GM21619 (cell line): ENCODE data around the gene BMP7.

Source experiments
- ATAC-seq: cut with Tn5 transposase; IDR thresholded peaks from one replicate; pipeline ENCODE4 v1.9.1; 2021; ENCODE audit not compliant: unreplicated experiment

The BMP7 gene

GRCh38 chr20:57266291-57267157 lies at the start of gene BMP7:
Gene BMP7 (minus strand): TSS chr20:57266641. CDS start chr20:57266122, 519 bp downstream.
- ATAC-seq = no peak

DNA sequence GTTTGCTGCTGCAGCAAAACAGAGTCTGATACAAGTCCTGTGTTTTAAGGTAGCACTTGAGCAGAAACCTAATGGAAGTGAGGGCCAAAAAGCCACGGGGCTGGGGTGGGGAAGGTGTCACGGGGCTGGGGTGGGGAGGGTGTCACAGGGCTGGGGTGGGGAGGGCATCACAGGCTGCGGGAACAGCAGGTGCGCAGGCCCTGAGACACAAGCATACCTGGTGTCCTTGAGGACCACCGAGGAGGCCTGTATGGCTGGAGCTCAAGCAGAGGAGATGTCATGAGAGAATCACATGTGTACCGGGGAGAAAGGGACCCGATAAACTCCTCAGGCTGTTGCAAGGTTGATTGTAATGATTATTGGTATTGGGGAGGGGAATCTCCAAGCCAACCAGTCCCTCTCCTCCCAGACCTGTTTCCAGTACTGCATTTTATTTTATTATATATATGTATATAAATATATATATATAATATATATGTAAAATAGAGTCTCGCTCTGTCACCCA lies 49.6 kb upstream of the BMP7 start:
- no peak for ATAC-seq

- no peak for ATAC-seq
Observed at GRCh38 chr20:57315083-57315975, 48.9 kb upstream of the BMP7 start.

DNA sequence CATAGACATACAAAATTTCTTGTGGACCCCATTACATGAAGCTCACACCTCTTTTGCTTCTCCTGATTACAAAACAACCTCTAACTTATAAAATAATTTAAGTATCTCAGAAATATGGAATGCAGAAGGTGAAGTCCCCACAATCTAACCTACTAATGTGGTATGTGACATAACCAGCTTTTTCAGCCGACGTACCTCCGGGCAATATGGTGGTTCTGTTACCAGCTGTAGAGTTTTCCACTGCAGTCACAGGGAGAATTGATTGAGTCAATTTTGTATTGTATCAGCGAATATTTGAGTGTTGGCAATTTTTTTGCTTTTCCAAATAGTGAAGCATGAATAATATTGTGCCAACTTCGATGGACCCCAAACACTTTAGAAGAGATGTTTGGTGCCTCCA lies 47.5 kb upstream of the BMP7 start:
- no peak for ATAC-seq

DNA sequence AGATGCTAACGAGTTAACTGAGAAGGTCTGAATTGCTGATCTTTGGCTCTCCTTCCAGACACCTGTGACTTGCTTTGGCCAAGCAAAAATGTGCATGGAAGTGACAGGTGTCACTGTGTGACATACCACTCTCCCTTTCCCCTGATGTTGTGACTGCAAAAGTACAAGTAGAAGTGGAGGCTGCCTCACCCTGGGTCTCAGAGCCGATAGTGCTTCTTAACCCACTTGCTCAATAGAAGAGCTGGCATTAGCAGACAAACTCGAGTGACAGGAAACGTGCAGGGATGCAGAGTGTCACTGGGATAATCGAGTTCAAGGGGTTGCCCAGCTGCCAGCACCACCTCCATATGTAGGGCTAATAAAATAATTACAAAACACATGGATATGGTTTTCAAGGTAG lies 46.8 kb upstream of the BMP7 start:
- no peak for ATAC-seq

GRCh38 chr20:57312138-57312537 lies 45.7 kb upstream of the BMP7 start:
- no peak for ATAC-seq

- no peak for ATAC-seq
Observed at GRCh38 chr20:57310821-57311514, 44.5 kb upstream of the BMP7 start.

GRCh38 chr20:57309544-57310115 lies 43.2 kb upstream of the BMP7 start:
- no peak for ATAC-seq

GRCh38 chr20:57308451-57309271 lies 42.2 kb upstream of the BMP7 start:
- no peak for ATAC-seq

DNA sequence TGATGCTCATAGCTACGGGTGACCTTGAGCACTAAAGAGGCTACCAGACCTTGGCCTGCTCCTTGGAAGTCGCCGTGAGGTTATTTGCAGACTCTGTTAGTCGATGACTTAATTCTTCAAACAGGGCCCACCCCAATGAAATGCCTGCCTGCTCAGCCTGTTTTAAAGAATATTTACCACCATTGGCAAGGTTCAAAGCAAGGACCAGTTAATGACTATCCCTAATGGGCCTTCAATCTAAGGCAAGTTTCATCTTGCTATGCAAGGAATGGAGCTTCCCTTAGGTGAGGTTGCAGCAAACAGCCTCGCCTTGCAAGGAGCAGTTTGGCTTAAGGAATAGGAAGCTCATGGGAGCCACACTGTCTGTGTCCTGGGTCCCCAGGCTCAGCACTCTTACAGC lies 40.3 kb upstream of the BMP7 start:
- ATAC-seq = no peak

- no peak for ATAC-seq
Observed at GRCh38 chr20:57301026-57301425, 34.6 kb upstream of the BMP7 start.

DNA sequence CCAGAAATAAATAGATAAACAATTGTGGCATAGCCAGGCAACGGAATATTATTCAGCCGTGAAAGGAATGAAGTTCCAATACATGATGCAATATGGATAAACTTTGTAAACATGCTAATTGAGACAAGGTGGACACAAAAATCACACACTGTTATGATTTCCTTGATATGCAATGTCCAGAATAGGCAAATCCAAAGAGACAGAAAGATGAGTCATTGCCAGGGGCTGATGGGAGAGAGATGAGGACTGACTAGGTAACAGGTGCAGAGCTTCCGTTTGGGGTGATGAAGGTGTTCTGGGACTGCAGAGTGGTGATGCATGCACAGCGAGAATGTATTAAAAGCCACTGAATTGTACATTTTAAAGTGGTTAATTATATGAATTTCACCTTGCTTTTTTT lies 32.0 kb upstream of the BMP7 start:
- ATAC-seq = no peak

- no peak for ATAC-seq
Observed at GRCh38 chr20:57294550-57294949, 28.1 kb upstream of the BMP7 start.

GRCh38 chr20:57293995-57294394 lies 27.6 kb upstream of the BMP7 start:
- no peak for ATAC-seq

GRCh38 chr20:57292611-57293010 lies 26.2 kb upstream of the BMP7 start:
- ATAC-seq = no peak

GRCh38 chr20:57291694-57292093 lies 25.3 kb upstream of the BMP7 start:
- ATAC-seq = no peak

- no peak for ATAC-seq
Observed at GRCh38 chr20:57291003-57291402, 24.6 kb upstream of the BMP7 start.

GRCh38 chr20:57290178-57290484 lies 23.7 kb upstream of the BMP7 start:
- no peak for ATAC-seq

GRCh38 chr20:57289391-57290177 lies 23.1 kb upstream of the BMP7 start:
- no peak for ATAC-seq
